HepG2 (cell line): Measurements from ENCODE around the gene OR5M8. TPM values are rescaled to one million over a fixed set of nuclear protein-coding genes. Genes with fewer than 3 reads are reported as not detected.

ENCODE experiments used
- ATAC-seq: fragments of 200-7000 bp; cut with Tn5 transposase; 3 replicates; pipeline ENCODE4 v1.9.1; 2020; ENCODE audit warnings: mild to moderate bottlenecking, moderate library complexity
- BruUV-seq: library from RNA; stranded (reverse); fragments of 400-500 nt; replicated peaks from 2 replicates; lab custom pipeline; 2021; lab: Mats Ljungman, UMichigan
- CTCF ChIA-PET: fragments of 300-600 bp; formaldehyde crosslinking; extraction: SDS; loops from one replicate; lab custom pipeline; 2021; ENCODE audit warnings: low total read pairs, inconsistent platforms, low intra/inter-chr PET ratio; lab: Yijun Ruan, JAX
- POLR2A ChIA-PET: fragments of 350-600 bp; sonication (Branson Sonifier 250); formaldehyde crosslinking; loops from one replicate; lab custom pipeline; 2020; ENCODE audit warnings: antibody characterized with exemption, inconsistent platforms; lab: Yijun Ruan, JAX
- DNase-seq: peaks from one replicate; pipeline ENCODE4 v3.0.0-alpha.2; 2015; ENCODE audit warnings: low spot score
- FAIRE-seq: peaks from 3 replicates; lab custom pipeline; 2011; peaks lifted over from hg19 to GRCh38; lab: Jason Lieb, UNC
- H2AFZ ChIP-seq: one replicate; pipeline ENCODE4 v1.6.1; 2011; ENCODE audit warnings: low read length, inconsistent platforms
- H3K27ac ChIP-seq: fragments of 300-600 bp; 3 replicates; pipeline ENCODE4 v1.8.0; 2011; ENCODE audit warnings: mixed run types, mild to moderate bottlenecking, mixed read lengths, low read length, inconsistent platforms; ENCODE audit not compliant: insufficient read depth; ENCODE audit errors: extremely low read length
- H3K27me3 ChIP-seq, 2 experiments: fragments of 200-600 bp in 1 of 2; 2 replicates in 1 of 2; 3 replicates in 1 of 2; pipeline versions ENCODE4 v1.6.0 to v1.8.0; 2011; ENCODE audit warnings: low read length in 2 of 2, mild to moderate bottlenecking in 2 of 2, moderate library complexity in 2 of 2, inconsistent platforms in 1 of 2; ENCODE audit not compliant: insufficient read depth in 2 of 2, control insufficient read depth in 1 of 2
- H3K36me3 ChIP-seq, 2 experiments: fragments of 200-600 bp in 1 of 2; replicated peaks in 1 of 2; 2 replicates in 1 of 2; 3 replicates in 1 of 2; pipeline versions ENCODE4 v1.5.1 to v1.8.0; 2011; ENCODE audit warnings: low read length in 2 of 2, inconsistent platforms in 1 of 2; ENCODE audit not compliant: insufficient read depth in 2 of 2, control insufficient read depth in 1 of 2
- H3K4me1 ChIP-seq: 2 replicates; pipeline ENCODE4 v1.5.1; 2012; ENCODE audit warnings: low read length, inconsistent platforms; ENCODE audit not compliant: insufficient read depth
- H3K4me2 ChIP-seq: 2 replicates; pipeline ENCODE4 v1.6.0; 2011; ENCODE audit warnings: low read depth, low read length, inconsistent platforms
- H3K4me3 ChIP-seq, 3 experiments: fragments of 200-600 bp in 1 of 3; sonication (generic), shearing (Covaris generic) in 1 of 3; replicated peaks in 1 of 3; 2 replicates each; pipeline ENCODE4 v1.5.1; 2011 to 2016; ENCODE audit warnings: low read length in 3 of 3, inconsistent platforms in 2 of 3, low read depth in 2 of 3, mild to moderate bottlenecking in 2 of 3, control low read depth in 1 of 3, mixed read lengths in 1 of 3; ENCODE audit not compliant: insufficient read depth in 1 of 3
- H3K79me2 ChIP-seq: one replicate; pipeline ENCODE4 v1.6.1; 2011; ENCODE audit warnings: low read length, inconsistent platforms; ENCODE audit not compliant: insufficient read depth
- H3K9ac ChIP-seq: 2 replicates; pipeline ENCODE4 v1.6.0; 2011; ENCODE audit warnings: mild to moderate bottlenecking, low read depth, low read length, inconsistent platforms; ENCODE audit not compliant: insufficient read depth
- H3K9me3 ChIP-seq: 2 replicates; pipeline ENCODE4 v1.5.1; 2012; ENCODE audit warnings: mild to moderate bottlenecking, low read length
- H4K20me1 ChIP-seq: 2 replicates; pipeline ENCODE4 v1.6.0; 2011; ENCODE audit warnings: inconsistent platforms, mild to moderate bottlenecking, low read length, moderate library complexity; ENCODE audit not compliant: insufficient read depth
- ARID3A ChIP-seq: IDR thresholded peaks from 2 replicates; pipeline ENCODE4 v1.6.1; 2012; ENCODE audit warnings: low read depth, low read length, improper control_type of control experiment
- ATF5 ChIP-seq: sonication (generic); formaldehyde crosslinking; IDR thresholded peaks from 2 replicates; pipeline ENCODE4 v1.4.0; 2020; ENCODE audit warnings: mild to moderate bottlenecking, low read depth, missing genetic modification reagents
- CHCHD3 ChIP-seq: sonication (generic); formaldehyde crosslinking; IDR thresholded peaks from 2 replicates; pipeline ENCODE4 v1.8.0; 2022; ENCODE audit warnings: mild to moderate bottlenecking, missing genetic modification reagents, moderate library complexity
- ETV6 ChIP-seq: sonication (generic); formaldehyde crosslinking; conservative IDR thresholded peaks from 2 replicates; pipeline ENCODE4 v1.4.0; 2020; ENCODE audit warnings: missing genetic modification reagents
- MAFF ChIP-seq: IDR thresholded peaks from 2 replicates; pipeline ENCODE4 v1.6.1; 2011; ENCODE audit warnings: low read depth, low read length, improper control_type of control experiment
- MAFK ChIP-seq, 2 experiments: IDR thresholded peaks in 1 of 2; conservative IDR thresholded peaks in 1 of 2; 2 replicates each; pipeline ENCODE4 v1.6.1; 2011; ENCODE audit warnings: improper control_type of control experiment in 2 of 2, low read length in 2 of 2
- NCOA5 ChIP-seq: sonication (generic); formaldehyde crosslinking; IDR thresholded peaks from 2 replicates; pipeline ENCODE4 v1.4.0; 2020; ENCODE audit warnings: missing genetic modification reagents
- NR0B2 ChIP-seq: sonication (generic); formaldehyde crosslinking; IDR thresholded peaks from 2 replicates; pipeline ENCODE4 v1.4.0; 2020; ENCODE audit warnings: mild to moderate bottlenecking, missing genetic modification reagents
- PLRG1 ChIP-seq: fragments of 450-650 bp; conservative IDR thresholded peaks from 2 replicates; pipeline ENCODE4 v1.6.1; 2016
- RELA ChIP-seq: sonication (generic); formaldehyde crosslinking; IDR thresholded peaks from 2 replicates; pipeline ENCODE4 v1.4.0; 2020; ENCODE audit warnings: missing genetic modification reagents
- REPIN1 ChIP-seq: sonication (generic); formaldehyde crosslinking; IDR thresholded peaks from 2 replicates; pipeline ENCODE4 v1.8.0; 2022; ENCODE audit warnings: missing genetic modification reagents, low read depth, mild to moderate bottlenecking, borderline replicate concordance
- SUZ12 ChIP-seq: fragments of 150-350 bp; IDR thresholded peaks from 2 replicates; pipeline ENCODE4 v1.6.1; 2014; ENCODE audit warnings: low read depth, low read length
- TBX3 ChIP-seq: fragments of 450-650 bp; IDR thresholded peaks from 2 replicates; pipeline ENCODE4 v1.6.1; 2017; ENCODE audit warnings: antibody characterized with exemption, mild to moderate bottlenecking, inconsistent platforms, borderline replicate concordance
- THYN1 ChIP-seq: sonication (generic); formaldehyde crosslinking; IDR thresholded peaks from 2 replicates; pipeline ENCODE4 v1.8.1; 2023; ENCODE audit warnings: low read depth, mild to moderate bottlenecking, moderate library complexity, missing genetic modification reagents, borderline replicate concordance
- ZNF280B ChIP-seq: sonication (generic); formaldehyde crosslinking; IDR thresholded peaks from 2 replicates; pipeline ENCODE4 v1.5.0; 2020; ENCODE audit warnings: missing genetic modification reagents, mild to moderate bottlenecking, borderline replicate concordance
- ZNF773 ChIP-seq: sonication (generic); formaldehyde crosslinking; IDR thresholded peaks from 2 replicates; pipeline ENCODE4 v1.4.0; 2020; ENCODE audit warnings: missing genetic modification reagents, borderline replicate concordance
- WGBS: methylation state at CpG from one replicate; pipeline ENCODE4 v1.1.6; 2017; ENCODE audit warnings: low lambda C conversion rate; 5-methylcytosine and 5-hydroxymethylcytosine counted together
- in situ Hi-C: cut with HindIII; loops from 2 replicates; pipeline ENCODE4 v1.10.0; 2017; ENCODE audit warnings: low pct_unique_long_range_greater_than_20kb; ENCODE audit not compliant: extremely low pct_ligation_motif_present
- intact Hi-C: fragments of 100-400 bp; cut with micrococcal nuclease; formaldehyde crosslinking; loops from one replicate; pipeline ENCODE4 v1.10.0; 2022; ENCODE audit not compliant: unreplicated experiment
- polyA plus RNA-seq, 8 experiments: library from polyadenylated mRNA; depleted of rRNA in 3 of 8; stranded (reverse) in 7 of 8; unstranded in 1 of 8; fragments of >200 nt; fragmentation: Illumina TruSeq in 4 of 8; extraction: Trizol in 4 of 8; gene quantifications; 2 replicates each; pipeline versions ENCODE4 v1.2.1 to v1.2.3, GENCODE V29; 2011 to 2016; ENCODE audit warnings: low read depth in 4 of 8, missing spikeins in 1 of 8, mixed read lengths in 1 of 8; ENCODE audit not compliant: insufficient read depth in 1 of 8
- total RNA-seq, 5 experiments: library from RNA; depleted of rRNA; stranded (reverse); fragments of >200 nt; fragmentation: Illumina TruSeq; extraction: Trizol; gene quantifications; 2 replicates each; pipeline ENCODE4 v1.2.3, GENCODE V29; 2016; ENCODE audit warnings: low read depth in 1 of 5

OR5M8 gene
- total and polyA plus RNA-seq, 2 of the 13 experiments (the other 11 are each of a cell fraction or from before 2014, with no cell fraction given): not detected

GRCh38 chr11:56513280-56513679 is 22.1 kb upstream of the OR5M8 start:
- ChIA-PET POLR2A (no interaction called here), CTCF (no interaction called here)
- BruUV-seq: no TSS peak
- intact Hi-C loops (no loop called here), in situ Hi-C loops (no loop called here)
- no peak overlapping the region for H2AFZ ChIP-seq
- no peaks in the 10 kb centered on the region for H3K4me1 ChIP-seq
- H3K4me3 ChIP-seq: no peak overlapping the region
- no peak for FAIRE-seq
- no peaks in the 10 kb centered on the region for H3K36me3 ChIP-seq
- no peaks in the 10 kb centered on the region for H3K79me2 ChIP-seq
- no peak overlapping the region for H3K4me2 ChIP-seq
- H3K9me3 ChIP-seq: no peaks in the 10 kb centered on the region
- H3K9ac ChIP-seq: no peak overlapping the region
- ATAC-seq: no peak
- WGBS: 5% methylated on average over 1 of the region's 1 CpG
- DNase-seq: no peak
- no peak overlapping the region for H3K27ac ChIP-seq
- no peaks in the 10 kb centered on the region for H4K20me1 ChIP-seq
- TF ChIP-seq MAFF (peak; percentile 51), MAFK (conservative IDR thresholded peaks at IDR 0.05 in 1 of 2, IDR thresholded peaks at IDR 0.05 in 1 of 2; ENCODE audit: low read length in 2 of 2) (peak; percentile 49 to 68; a peak in 2 of 4 replicates), CHCHD3 (CRISPR knock-in tag) (no peak)
- TF ChIP-seq, all 625 proteins: peak for 2
- no peaks in the 10 kb centered on the region for H3K27me3 ChIP-seq

GRCh38 chr11:56509439-56509838 is 18.3 kb upstream of the OR5M8 start:
- no peak overlapping the region for H3K9ac ChIP-seq
- no peak for FAIRE-seq
- ChIA-PET CTCF (no interaction called here), POLR2A (no interaction called here)
- no peak overlapping the region for H3K4me3 ChIP-seq
- no peaks in the 10 kb centered on the region for H3K36me3 ChIP-seq
- no peak overlapping the region for H3K4me2 ChIP-seq
- in situ Hi-C loops: no loop called here
- no peak overlapping the region for H2AFZ ChIP-seq
- WGBS: 83% methylated on average over 1 of the region's 1 CpG
- no peaks in the 10 kb centered on the region for H3K9me3 ChIP-seq
- no peak for DNase-seq
- no TSS peak for BruUV-seq
- no peaks in the 10 kb centered on the region for H4K20me1 ChIP-seq
- H3K4me1 ChIP-seq: no peaks in the 10 kb centered on the region
- H3K27me3 ChIP-seq: no peaks in the 10 kb centered on the region
- no peak overlapping the region for H3K27ac ChIP-seq
- no peak for ATAC-seq
- intact Hi-C loops: no loop called here
- no peaks in the 10 kb centered on the region for H3K79me2 ChIP-seq
- TF ChIP-seq SUZ12 (no peak), ZNF280B (CRISPR knock-in tag) (no peak), NR0B2 (no peak), ARID3A (no peak), ETV6 (CRISPR knock-in tag) (no peak), ZNF773 (CRISPR knock-in tag) (no peak), RELA (no peak), THYN1 (CRISPR knock-in tag) (no peak), TBX3 (no peak), REPIN1 (CRISPR knock-in tag) (no peak), NCOA5 (CRISPR knock-in tag) (no peak), ATF5 (no peak), PLRG1 (no peak)
